T-helper 1 cell treated with Interleukin-12 subunit alpha and Interleukin-12 subunit beta and Interleukin-4 antibody, amounts not matched to agents 30 μg/mL and 1 μg/mL, for 36 hours (primary cell): Measurements from ENCODE around the gene IL32.

ENCODE experiments used
- H3K27ac Mint-ChIP-seq: one replicate; pipeline ENCODE4 v1.8.0; 2021; ENCODE audit warnings: mild to moderate bottlenecking, mixed read lengths
- H3K27me3 Mint-ChIP-seq: one replicate; pipeline ENCODE4 v1.8.0; 2021; ENCODE audit warnings: low read depth, mixed read lengths
- H3K36me3 Mint-ChIP-seq: one replicate; pipeline ENCODE4 v1.8.0; 2021; ENCODE audit warnings: low read depth, mixed read lengths
- H3K4me1 Mint-ChIP-seq: one replicate; pipeline ENCODE4 v1.8.0; 2021; ENCODE audit warnings: low read depth, mixed read lengths
- H3K4me3 Mint-ChIP-seq: one replicate; pipeline ENCODE4 v1.8.0; 2021; ENCODE audit warnings: mild to moderate bottlenecking, moderate library complexity, mixed read lengths
- H3K9me3 Mint-ChIP-seq: one replicate; pipeline ENCODE4 v1.8.0; 2021; ENCODE audit warnings: mixed read lengths

The IL32 gene

DNA sequence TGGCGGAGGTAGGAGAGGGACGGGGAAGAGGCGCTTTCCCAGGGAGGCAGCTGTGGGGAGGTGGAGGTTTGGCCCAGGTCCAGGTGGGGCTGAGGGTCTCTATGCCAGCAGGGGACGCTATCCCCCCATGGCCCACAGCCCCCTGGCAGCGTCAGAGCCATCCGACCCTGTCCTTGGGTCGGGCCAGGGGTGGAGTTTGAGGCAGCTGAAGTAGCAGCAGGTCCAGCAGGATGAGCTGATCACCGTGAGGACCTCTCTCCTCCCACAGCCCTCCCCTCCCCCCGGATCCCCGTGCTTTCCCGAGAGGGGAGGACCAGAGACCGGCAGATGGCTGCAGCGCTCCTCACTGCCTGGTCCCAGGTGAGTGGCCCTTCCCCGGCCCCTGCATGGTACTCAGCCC lies 50.1 kb downstream of the IL32 start:
- no peaks in the 10 kb centered on the region for H3K27me3 Mint-ChIP-seq
- no peaks in the 10 kb centered on the region for H3K9me3 Mint-ChIP-seq
- H3K4me1 Mint-ChIP-seq, result peaks cover 3% of the 10 kb centered on the region
- no peak overlapping the region for H3K4me3 Mint-ChIP-seq
- no peak overlapping the region for H3K27ac Mint-ChIP-seq
- peaks cover 4% of the 10 kb centered on the region for H3K36me3 Mint-ChIP-seq

DNA sequence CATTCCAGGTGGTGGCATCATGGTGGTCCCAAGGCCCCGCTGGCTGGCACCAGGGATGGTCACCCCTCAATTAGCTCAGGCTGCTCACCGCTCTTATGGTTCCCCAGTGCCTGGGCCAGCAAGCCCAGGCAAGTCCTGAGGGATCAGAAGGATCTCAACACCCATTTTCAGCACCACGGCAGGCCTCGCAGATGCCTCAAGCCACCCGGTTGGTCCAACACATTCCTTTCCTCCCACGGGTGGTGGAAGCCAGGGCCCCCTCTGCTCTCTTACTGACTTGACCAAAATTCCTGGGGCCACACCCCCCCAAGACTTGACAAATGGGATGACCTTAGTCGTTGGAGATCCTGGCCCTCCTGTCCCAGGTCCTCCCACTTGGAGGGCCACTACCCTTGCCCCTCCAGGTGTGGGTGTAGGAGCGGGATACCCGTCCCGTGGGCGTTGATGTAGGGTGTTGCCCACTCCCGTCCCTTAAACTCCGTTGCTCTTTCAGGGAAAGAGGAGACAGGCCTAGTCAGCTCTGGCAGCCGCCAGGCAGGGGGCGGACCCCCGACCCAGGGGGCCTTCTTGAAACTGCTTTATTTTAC lies 52.9 kb downstream of the IL32 start:
- H3K27ac Mint-ChIP-seq, result no peak overlapping the region
- peaks cover 2% of the 10 kb centered on the region for H3K4me1 Mint-ChIP-seq
- H3K4me3 Mint-ChIP-seq, result no peak overlapping the region
- no peaks in the 10 kb centered on the region for H3K27me3 Mint-ChIP-seq
- no peaks in the 10 kb centered on the region for H3K9me3 Mint-ChIP-seq
- H3K36me3 Mint-ChIP-seq, result peaks cover 2% of the 10 kb centered on the region

DNA sequence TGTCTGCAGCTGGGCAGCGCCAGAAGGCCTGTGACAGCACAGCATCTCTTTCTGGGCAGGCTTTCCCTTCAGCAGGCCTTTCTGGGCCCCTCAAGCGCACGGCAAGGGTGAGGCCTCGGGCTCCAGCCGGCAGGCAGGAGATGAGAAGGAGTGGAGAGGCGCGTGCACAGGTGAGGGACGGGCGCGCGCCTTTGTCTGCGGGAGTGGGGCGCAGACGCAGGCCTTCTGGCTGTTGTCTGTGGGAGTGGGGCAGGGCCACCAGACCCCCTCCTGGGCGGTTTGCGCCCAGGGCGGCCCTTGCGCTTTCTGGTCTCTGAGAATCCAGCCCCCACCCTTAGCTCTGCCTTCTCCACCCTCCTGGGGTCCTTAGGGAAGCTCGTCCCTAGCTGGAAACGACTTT lies 53.4 kb downstream of the IL32 start:
- H3K4me1 Mint-ChIP-seq, result peaks cover 7% of the 10 kb centered on the region
- no peak overlapping the region for H3K4me3 Mint-ChIP-seq
- no peaks in the 10 kb centered on the region for H3K36me3 Mint-ChIP-seq
- H3K27ac Mint-ChIP-seq, result no peak overlapping the region
- H3K27me3 Mint-ChIP-seq, result no peaks in the 10 kb centered on the region
- H3K9me3 Mint-ChIP-seq, result no peaks in the 10 kb centered on the region
